Measurements from ENCODE around the gene SLC5A10.

Gene SLC5A10

GRCh38 chr17:18976201-18976600, 24.2 kb downstream of the SLC5A10 start:
- no peak for DNase-seq (ENCODE audit: low spot score)
- H3K4me3 ChIP-seq: no peak overlapping the region
- TF ChIP-seq CTCF (IDR thresholded peaks at IDR 0.05): no peak
- H3K27ac ChIP-seq: no peak overlapping the region

GRCh38 chr17:18977021-18977420, 25.1 kb downstream of the SLC5A10 start:
- DNase-seq (ENCODE audit: low spot score): no peak
- Histone ChIP-seq H3K4me3 (no peak overlapping the region), H3K27ac (no peak overlapping the region)
- no peak for TF ChIP-seq CTCF (IDR thresholded peaks at IDR 0.05)

GRCh38 chr17:18977646-18978045, 25.7 kb downstream of the SLC5A10 start:
- TF ChIP-seq CTCF (IDR thresholded peaks at IDR 0.05): no peak
- H3K27ac ChIP-seq: no peak overlapping the region
- no peak for DNase-seq (ENCODE audit: low spot score)

DNA sequence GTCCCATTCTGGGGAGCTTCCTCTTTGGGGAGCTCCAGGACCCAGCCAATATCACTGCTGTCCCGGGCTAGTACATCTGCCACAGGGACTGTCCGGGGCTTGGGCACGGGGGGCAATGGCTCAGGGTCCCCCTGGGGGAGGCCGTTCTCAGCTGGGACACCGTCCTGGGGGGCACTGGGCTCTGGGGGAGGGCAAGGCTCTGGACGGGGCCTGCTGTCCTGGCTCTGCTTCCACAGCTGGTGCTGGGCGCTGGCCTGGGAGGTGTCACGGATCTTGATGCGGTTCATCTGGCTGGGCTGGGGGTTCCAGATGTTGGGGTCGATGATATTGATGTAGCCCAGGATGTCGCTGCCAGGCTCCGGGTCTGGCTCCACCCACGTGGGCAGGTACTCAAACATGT, 26.1 kb downstream of the SLC5A10 start:
- TF ChIP-seq CTCF (IDR thresholded peaks at IDR 0.05): no peak
- Histone ChIP-seq H3K4me3 (no peak overlapping the region), H3K27ac (no peak overlapping the region)
- no peak for DNase-seq (ENCODE audit: low spot score)

More at GRCh38 chr17:18977646-18978045, 25.7 kb downstream of the SLC5A10 start:
- H3K4me3 ChIP-seq: no peak overlapping the region

GRCh38 chr17:18978655-18979054, 26.7 kb downstream of the SLC5A10 start:
- no peak for TF ChIP-seq CTCF (IDR thresholded peaks at IDR 0.05)
- DNase-seq (ENCODE audit: low spot score): no peak
- Histone ChIP-seq H3K27ac (no peak overlapping the region), H3K4me3 (no peak overlapping the region)

GRCh38 chr17:18980682-18981334, 28.8 kb downstream of the SLC5A10 start:
- Histone ChIP-seq H3K4me3 (no peak overlapping the region), H3K27ac (no peak overlapping the region)
- no peak for DNase-seq (ENCODE audit: low spot score)
- no peak for TF ChIP-seq CTCF (IDR thresholded peaks at IDR 0.05)

- no peak for TF ChIP-seq CTCF (IDR thresholded peaks at IDR 0.05)
- Histone ChIP-seq H3K27ac (no peak overlapping the region), H3K4me3 (no peak overlapping the region)
- DNase-seq (ENCODE audit: low spot score): no peak
Observed at GRCh38 chr17:18981335-18981641, 29.3 kb downstream of the SLC5A10 start.
